Measurements from ENCODE around the gene LAMA1.
"Not testable (repeated sequence)": the region's sequence is repeated elsewhere in the genome, so short reads cannot be mapped to it uniquely, and the experiment has no call there.

Gene LAMA1, protein sequence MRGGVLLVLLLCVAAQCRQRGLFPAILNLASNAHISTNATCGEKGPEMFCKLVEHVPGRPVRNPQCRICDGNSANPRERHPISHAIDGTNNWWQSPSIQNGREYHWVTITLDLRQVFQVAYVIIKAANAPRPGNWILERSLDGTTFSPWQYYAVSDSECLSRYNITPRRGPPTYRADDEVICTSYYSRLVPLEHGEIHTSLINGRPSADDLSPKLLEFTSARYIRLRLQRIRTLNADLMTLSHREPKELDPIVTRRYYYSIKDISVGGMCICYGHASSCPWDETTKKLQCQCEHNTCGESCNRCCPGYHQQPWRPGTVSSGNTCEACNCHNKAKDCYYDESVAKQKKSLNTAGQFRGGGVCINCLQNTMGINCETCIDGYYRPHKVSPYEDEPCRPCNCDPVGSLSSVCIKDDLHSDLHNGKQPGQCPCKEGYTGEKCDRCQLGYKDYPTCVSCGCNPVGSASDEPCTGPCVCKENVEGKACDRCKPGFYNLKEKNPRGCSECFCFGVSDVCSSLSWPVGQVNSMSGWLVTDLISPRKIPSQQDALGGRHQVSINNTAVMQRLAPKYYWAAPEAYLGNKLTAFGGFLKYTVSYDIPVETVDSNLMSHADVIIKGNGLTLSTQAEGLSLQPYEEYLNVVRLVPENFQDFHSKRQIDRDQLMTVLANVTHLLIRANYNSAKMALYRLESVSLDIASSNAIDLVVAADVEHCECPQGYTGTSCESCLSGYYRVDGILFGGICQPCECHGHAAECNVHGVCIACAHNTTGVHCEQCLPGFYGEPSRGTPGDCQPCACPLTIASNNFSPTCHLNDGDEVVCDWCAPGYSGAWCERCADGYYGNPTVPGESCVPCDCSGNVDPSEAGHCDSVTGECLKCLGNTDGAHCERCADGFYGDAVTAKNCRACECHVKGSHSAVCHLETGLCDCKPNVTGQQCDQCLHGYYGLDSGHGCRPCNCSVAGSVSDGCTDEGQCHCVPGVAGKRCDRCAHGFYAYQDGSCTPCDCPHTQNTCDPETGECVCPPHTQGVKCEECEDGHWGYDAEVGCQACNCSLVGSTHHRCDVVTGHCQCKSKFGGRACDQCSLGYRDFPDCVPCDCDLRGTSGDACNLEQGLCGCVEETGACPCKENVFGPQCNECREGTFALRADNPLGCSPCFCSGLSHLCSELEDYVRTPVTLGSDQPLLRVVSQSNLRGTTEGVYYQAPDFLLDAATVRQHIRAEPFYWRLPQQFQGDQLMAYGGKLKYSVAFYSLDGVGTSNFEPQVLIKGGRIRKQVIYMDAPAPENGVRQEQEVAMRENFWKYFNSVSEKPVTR (N-terminal part only)

GRCh38 chr18:7117390-7118355, at the start of gene LAMA1:
TSS of gene LAMA1 (minus strand) at chr18:7117797. CDS start at chr18:7117720, 77 bp downstream.
- DNase-seq, result no peak

DNA sequence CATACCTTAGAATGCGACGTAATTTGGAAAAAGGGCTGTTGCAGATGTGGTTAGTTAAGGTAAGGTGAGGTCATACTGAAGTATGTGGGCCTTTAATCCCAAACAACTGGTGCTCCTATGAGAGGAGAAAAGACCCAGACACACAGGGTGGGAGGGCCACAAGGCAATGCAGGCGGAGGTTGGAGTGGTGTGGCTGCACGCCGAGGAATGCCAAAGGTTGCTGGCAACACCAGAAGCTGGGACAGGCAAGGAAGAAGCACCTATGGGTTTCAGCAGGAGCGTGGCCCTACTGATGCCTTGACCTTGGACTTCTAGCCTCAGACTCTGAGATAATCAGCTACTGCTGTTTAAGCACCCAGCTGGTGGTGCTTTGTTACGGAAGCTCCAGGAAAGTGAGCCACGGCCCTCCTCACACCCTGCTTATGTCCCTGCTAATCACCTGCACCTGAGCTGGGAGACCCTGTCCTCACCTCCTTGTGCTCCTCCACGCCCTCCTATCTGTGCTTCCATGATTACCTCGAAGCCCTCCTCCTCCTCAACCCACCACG, 48.3 kb upstream of the LAMA1 start:
- DNase-seq, result no peak

DNA sequence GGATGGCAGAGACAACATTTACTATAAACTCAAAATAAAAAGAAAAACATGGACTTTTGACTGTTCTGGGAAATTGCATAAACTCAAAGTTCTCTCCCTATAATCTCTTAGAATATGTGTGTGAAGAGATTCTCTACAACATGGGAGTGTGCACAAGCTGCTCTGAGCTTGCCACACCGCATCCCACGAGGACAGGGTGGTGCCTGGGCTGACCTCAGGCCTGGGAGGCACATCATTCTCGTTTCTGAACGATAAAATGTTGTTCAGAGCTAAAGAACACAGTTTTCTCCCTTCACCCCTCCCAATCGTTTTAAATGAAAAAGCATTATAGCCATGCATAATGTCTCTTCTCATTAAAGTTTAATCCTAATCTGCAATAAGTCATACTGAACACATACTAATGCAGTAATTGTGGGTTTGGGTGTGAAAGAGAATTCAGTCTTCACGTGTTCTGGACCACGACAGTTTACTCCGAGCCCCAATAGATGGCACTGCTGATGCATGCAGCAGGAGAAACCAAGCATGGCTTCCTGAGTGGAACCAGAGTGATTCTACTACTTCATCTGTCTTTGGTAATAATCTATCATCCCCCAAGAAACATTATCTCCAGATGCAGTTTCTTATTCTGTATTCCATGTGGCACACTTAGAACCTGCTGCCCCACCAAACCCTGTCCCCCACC, 46.9 kb upstream of the LAMA1 start:
- DNase-seq, result no peak

DNA sequence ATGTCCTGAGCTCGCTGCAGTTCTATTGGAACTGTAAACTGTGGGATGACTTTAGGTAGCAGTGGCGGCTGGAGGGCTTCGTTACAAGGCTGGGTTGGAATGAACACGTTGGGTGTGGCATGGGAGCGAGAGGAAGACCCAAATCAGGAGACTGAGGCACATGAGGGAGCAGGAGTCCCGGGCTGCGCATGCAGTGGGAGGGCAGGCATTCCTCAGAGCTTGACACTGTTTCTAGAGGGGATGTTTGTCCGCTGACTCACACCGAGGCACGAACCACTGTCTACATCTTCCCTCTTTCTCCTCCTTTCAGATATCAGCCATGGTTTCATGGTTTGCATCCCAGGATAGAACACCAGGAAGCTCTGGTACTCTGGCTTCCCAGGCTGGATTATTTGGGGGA, 40.6 kb upstream of the LAMA1 start:
- no peak for DNase-seq

- no peak for DNase-seq
Observed at GRCh38 chr18:7157760-7158159, 40.2 kb upstream of the LAMA1 start.

- DNase-seq, result no peak
Observed at GRCh38 chr18:7155887-7156286, 38.3 kb upstream of the LAMA1 start.

DNA sequence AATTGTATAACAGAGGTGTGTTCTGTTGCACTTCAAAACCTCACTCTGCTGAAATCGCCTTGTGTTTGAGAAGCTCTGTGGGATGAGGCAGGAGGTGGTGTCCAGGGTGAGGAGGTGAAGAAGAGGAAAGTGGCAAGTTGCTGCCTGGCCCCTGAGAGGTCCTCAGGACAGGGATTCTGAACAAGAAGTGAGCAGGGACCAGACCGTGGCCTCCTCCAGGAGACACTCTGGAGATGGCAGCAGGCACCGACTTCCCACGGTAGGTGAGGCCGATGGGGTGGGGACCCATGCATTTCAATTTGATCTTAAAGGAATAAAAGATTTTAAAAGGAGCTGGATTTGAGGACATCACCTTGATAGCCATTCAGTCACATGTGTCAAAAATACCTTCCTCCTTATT, 37.5 kb upstream of the LAMA1 start:
- no peak for DNase-seq

DNA sequence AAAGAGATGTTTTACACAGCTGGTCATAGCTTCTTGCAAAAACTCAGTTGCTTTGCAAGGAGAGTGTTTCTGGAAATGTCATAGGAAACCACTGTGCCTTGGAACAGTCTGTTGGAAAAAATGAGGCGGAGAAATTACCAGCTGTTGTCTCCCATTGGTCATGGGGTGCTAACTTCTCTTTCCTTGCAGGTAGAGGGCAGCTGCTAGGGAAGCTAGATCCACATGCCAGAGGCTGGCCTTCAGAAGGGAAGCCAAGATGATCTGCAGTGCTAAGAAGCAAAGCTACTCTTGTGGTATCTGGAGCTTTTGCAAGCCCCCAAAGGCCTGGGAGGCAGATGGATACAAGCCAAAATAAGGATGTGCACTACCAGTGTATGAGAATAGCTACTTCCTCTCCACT, 34.8 kb upstream of the LAMA1 start:
- no peak for DNase-seq

DNA sequence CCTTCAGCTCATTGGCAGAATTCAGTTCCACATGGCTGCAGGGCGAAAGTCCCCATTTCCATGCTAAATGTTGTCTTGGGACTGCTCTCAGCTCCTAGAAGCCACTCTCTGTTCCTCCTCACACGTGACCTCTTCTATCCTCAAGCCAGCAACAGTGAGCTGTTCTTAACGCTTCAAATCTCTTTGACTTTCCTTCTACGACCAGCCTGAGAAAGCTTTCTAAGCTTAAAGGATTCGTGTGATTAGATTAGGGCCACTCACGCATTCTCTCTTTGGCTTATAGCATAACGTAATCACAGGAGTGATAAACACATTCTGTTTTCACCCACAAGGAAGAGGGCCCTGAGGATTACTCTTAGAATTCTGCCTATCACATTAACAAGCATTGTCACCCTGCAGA, 29.8 kb upstream of the LAMA1 start:
- no peak for DNase-seq

DNA sequence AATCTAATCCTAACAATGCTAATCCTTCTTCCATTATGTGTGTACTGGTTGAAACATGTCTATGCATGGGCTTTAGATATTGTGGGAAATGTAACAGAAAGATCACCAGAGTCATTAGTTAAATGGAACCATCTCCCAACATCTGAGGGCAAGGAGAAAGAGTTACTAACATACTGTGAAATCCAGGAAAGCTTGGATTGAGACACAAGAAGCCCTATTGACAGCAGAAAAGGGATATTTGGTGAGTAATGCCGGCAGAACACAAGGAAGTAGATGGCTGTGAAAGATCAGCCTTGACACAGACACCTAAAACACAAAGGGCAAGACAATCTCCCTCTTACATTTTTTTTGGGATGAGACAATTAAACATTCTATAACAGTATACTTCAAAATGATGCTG, 28.5 kb upstream of the LAMA1 start:
- no peak for DNase-seq

GRCh38 chr18:7144921-7145320, 27.3 kb upstream of the LAMA1 start:
- not testable (repeated sequence) for DNase-seq

- no peak for DNase-seq
Observed at GRCh38 chr18:7141287-7141686, 23.7 kb upstream of the LAMA1 start.

DNA sequence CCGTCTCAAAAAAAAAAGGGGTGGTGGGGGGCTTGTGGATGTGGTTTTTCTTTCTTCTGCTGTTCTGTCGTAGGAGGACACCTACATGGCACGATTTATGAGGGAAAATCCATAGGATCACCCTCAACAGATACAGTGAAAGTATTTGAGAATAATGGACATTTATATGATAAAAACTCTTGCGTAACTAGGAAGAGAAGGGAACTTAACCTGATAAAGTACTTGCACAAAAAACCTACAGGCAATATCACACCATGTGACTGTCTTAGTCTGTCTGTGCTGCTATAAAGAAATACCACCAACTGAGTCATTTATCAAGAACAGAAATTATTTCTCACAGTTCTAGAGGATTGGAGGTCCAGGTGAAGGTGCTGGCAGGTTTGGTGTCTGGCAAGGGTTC, 21.8 kb upstream of the LAMA1 start:
- DNase-seq, result no peak

- DNase-seq, result no peak
Observed at GRCh38 chr18:7133181-7133580, 15.6 kb upstream of the LAMA1 start.

GRCh38 chr18:7132356-7133150, 15.0 kb upstream of the LAMA1 start:
- no peak for DNase-seq

GRCh38 chr18:7122376-7122775, 4.8 kb upstream of the LAMA1 start:
- no peak for DNase-seq

- DNase-seq, result no peak
Observed at GRCh38 chr18:7116792-7117389, 706 bp downstream of the LAMA1 start.

DNA sequence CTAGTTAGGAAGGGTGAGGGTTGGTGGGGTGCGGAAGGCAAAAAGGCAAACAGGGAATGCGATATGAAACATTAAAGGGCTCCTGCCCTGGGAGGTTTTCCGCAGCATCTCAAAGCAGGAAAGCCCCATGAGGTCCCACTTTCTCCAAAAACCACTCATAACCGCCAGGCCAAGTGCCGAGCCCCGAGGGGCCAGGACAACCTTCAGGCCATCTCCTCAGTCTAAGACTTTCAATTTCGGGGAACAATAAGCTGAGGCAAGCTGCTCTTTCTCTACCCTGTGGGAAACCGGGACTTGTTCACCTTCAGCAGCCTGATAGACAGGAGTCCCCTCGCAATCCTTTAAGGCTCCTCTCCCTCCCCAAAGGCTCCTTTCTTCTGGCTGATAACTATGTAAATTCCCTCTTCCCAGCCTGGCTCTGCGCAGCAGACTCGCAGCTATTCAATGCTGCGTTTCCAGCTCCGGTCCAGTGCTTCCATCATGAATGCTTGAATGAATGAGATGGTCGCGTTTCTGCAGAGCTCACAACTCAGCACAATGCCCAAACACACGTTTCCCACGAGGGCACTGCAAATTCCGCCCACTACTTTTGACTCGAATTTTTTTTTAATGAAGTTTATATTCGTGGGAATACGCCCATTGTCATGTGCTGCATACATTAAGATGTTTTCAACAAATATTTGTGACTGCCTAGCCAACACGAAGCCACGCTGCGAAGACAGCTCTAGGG, 1.4 kb downstream of the LAMA1 start:
- no peak for DNase-seq

- DNase-seq, result no peak
Observed at GRCh38 chr18:7112936-7113335, 4.7 kb downstream of the LAMA1 start.

Data from NCI-H187 treated with DMSO at 0.1 percent for 48 hours (cell line).